CD4-positive, alpha-beta T cell (primary cell): ENCODE results near the gene ZNF692. TPM values are rescaled to one million over a fixed set of nuclear protein-coding genes. Genes with fewer than 3 reads are reported as not detected.

Experiments
- ATAC-seq: fragments of 200-7000 bp; cut with Tn5 transposase; one replicate; pipeline ENCODE4 v1.10.0; 2022; ENCODE audit warnings: mild to moderate bottlenecking; ENCODE audit not compliant: poor library complexity
- CTCF ChIA-PET: fragments of 350-600 bp; sonication (Branson Sonifier 250); formaldehyde crosslinking; loops from one replicate; lab custom pipeline; 2021; ENCODE audit warnings: antibody characterized with exemption, inconsistent platforms; lab: Charles Lee
- POLR2A ChIA-PET: fragments of 350-600 bp; sonication (Branson Sonifier 250); formaldehyde crosslinking; loops from one replicate; lab custom pipeline; 2021; ENCODE audit warnings: antibody characterized with exemption, inconsistent platforms; lab: Charles Lee
- DNase-seq, 14 experiments: peaks; one replicate each; pipeline ENCODE4 v3.0.0-alpha.2; 2013 to 2020; ENCODE audit warnings: mixed read lengths in 2 of 14
- H3K27ac ChIP-seq, 2 donors: one replicate each; pipeline versions ENCODE4 v1.5.1 to v1.7.0; 2013; ENCODE audit warnings: low read length in 2 of 2, low read depth in 1 of 2, mild to moderate bottlenecking in 1 of 2
- H3K27me3 ChIP-seq, 2 experiments: 1 replicate in 1 of 2; 2 replicates in 1 of 2; pipeline versions ENCODE4 v1.6.1 to v1.7.0; 2013; ENCODE audit warnings: low read length in 2 of 2, control low read depth in 1 of 2, mild to moderate bottlenecking in 1 of 2, moderate library complexity in 1 of 2; ENCODE audit not compliant: insufficient read depth in 2 of 2, control insufficient read depth in 1 of 2
- H3K36me3 ChIP-seq: one replicate; pipeline ENCODE4 v1.6.1; 2013; ENCODE audit warnings: low read length, control low read depth; ENCODE audit not compliant: insufficient read depth
- H3K4me1 ChIP-seq: one replicate; pipeline ENCODE4 v1.6.1; 2013; ENCODE audit warnings: low read length, control low read depth; ENCODE audit not compliant: insufficient read depth
- H3K4me3 ChIP-seq: one replicate; pipeline ENCODE4 v1.5.1; 2013; ENCODE audit warnings: mild to moderate bottlenecking, low read length, moderate library complexity
- H3K9me3 ChIP-seq, 2 experiments: 1 replicate in 1 of 2; 2 replicates in 1 of 2; pipeline versions ENCODE4 v1.6.1 to v1.7.0; 2013; ENCODE audit warnings: low read length in 2 of 2, mild to moderate bottlenecking in 2 of 2, control low read depth in 1 of 2, moderate library complexity in 1 of 2; ENCODE audit not compliant: control insufficient read depth in 1 of 2, insufficient read depth in 1 of 2
- H3K27ac Mint-ChIP-seq: one replicate; pipeline ENCODE4 v1.8.0; 2020; ENCODE audit warnings: mixed read lengths
- H3K27me3 Mint-ChIP-seq: one replicate; pipeline ENCODE4 v1.8.0; 2021; ENCODE audit warnings: mixed read lengths
- H3K36me3 Mint-ChIP-seq: one replicate; pipeline ENCODE4 v1.8.0; 2021; ENCODE audit warnings: low read depth, mixed read lengths
- H3K4me1 Mint-ChIP-seq: one replicate; pipeline ENCODE4 v1.8.0; 2021; ENCODE audit warnings: low read depth, mixed read lengths
- H3K4me3 Mint-ChIP-seq: one replicate; pipeline ENCODE4 v1.8.0; 2020; ENCODE audit warnings: mild to moderate bottlenecking, mixed read lengths
- H3K9me3 Mint-ChIP-seq: one replicate; pipeline ENCODE4 v1.8.0; 2020; ENCODE audit warnings: mixed read lengths
- intact Hi-C, 2 experiments: fragments of 100-400 bp; cut with DNase I in 1 of 2; cut with micrococcal nuclease in 1 of 2; formaldehyde crosslinking; loops; one replicate each; pipeline versions ENCODE4 v1.15.1 to v1.9.0; 2023 to 2025; cut with DNase I, micrococcal nuclease
- total RNA-seq, 174 experiments: library from RNA in 2 of 174; stranded (reverse) in 2 of 174; gene quantifications; one replicate each; pipeline ENCODE4 v1.2.3 and lab custom pipeline; 2021 to 2026
- TF ChIP-seq, protein P1 (sequence below): fragments of 200-600 bp; IDR thresholded peaks from one replicate; pipeline ENCODE4 v1.8.0; 2022; ENCODE audit warnings: antibody characterized with exemption, mild to moderate bottlenecking

The ZNF692 gene
- total RNA-seq, 2 experiments from 2014 or later: 23.3 to 27.3 TPM

DNA sequence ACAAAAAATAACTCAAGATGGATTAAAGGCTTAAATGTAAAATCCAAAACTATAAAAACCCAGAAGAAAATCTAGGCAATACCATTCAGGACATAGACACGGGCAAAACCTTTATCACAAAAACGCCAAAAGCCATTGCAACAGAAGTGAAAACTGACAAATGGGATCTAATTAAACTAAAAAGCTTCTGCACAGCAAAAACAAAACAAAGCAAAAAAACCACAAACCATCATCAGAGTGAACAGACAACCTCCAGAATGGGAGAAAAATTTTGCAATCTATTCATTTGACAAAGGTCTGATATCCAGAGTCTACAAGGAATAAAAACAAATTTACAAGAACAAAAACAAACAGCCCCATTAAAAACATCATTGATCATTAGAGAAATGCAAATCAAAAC lies 42.7 kb upstream of the ZNF692 start:
- H3K36me3 ChIP-seq: no peaks in the 10 kb centered on the region
- ChIA-PET POLR2A (no interaction called here), CTCF (no interaction called here)
- TF ChIP-seq, protein P1, sequence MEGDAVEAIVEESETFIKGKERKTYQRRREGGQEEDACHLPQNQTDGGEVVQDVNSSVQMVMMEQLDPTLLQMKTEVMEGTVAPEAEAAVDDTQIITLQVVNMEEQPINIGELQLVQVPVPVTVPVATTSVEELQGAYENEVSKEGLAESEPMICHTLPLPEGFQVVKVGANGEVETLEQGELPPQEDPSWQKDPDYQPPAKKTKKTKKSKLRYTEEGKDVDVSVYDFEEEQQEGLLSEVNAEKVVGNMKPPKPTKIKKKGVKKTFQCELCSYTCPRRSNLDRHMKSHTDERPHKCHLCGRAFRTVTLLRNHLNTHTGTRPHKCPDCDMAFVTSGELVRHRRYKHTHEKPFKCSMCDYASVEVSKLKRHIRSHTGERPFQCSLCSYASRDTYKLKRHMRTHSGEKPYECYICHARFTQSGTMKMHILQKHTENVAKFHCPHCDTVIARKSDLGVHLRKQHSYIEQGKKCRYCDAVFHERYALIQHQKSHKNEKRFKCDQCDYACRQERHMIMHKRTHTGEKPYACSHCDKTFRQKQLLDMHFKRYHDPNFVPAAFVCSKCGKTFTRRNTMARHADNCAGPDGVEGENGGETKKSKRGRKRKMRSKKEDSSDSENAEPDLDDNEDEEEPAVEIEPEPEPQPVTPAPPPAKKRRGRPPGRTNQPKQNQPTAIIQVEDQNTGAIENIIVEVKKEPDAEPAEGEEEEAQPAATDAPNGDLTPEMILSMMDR: no peak
- H3K4me1 Mint-ChIP-seq: peaks cover 9% of the 10 kb centered on the region
- H3K27ac ChIP-seq: no peak overlapping the region
- H3K9me3 Mint-ChIP-seq: no peaks in the 10 kb centered on the region
- ATAC-seq (no peak), DNase-seq (no peak)
- H3K27me3 Mint-ChIP-seq: peaks cover 25% of the 10 kb centered on the region
- H3K4me1 ChIP-seq: peaks cover 8% of the 10 kb centered on the region
- no peak overlapping the region for H3K4me3 Mint-ChIP-seq
- H3K27me3 ChIP-seq: peaks cover 0 to 8% of the 10 kb centered on the region in 2 experiments
- intact Hi-C loops: loop anchor here in 1 of 2 experiments (2.0 kb wide), 1 partner anchor 23 kb away; no protein-coding TSS in a partner anchor
- H3K4me3 ChIP-seq: no peak overlapping the region
- H3K27ac Mint-ChIP-seq: no peak overlapping the region
- no peaks in the 10 kb centered on the region for H3K36me3 Mint-ChIP-seq
- H3K9me3 ChIP-seq: no peaks in the 10 kb centered on the region

DNA sequence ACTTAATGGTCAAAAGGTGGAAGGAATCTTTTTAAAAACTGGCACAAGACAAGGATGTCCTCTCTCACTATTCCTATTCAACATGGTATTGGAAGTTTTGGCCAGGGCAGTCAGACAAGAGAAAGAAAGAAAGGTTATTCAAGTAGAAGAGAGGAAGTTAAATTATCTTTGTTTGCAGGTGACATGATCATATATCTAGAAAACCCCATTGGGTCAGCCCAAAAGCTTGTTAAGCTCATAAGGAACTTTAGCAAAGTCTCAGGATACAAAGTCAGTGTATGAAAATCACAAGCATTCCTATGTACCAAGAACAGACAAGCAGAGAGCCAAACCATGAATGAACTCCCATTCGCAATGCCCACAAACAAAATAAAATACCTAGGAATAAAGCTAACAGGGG lies 41.8 kb upstream of the ZNF692 start:
- TF ChIP-seq, protein P1: no peak
- no peak overlapping the region for H3K27ac Mint-ChIP-seq
- no peak for DNase-seq
- H3K36me3 ChIP-seq: no peaks in the 10 kb centered on the region
- POLR2A ChIA-PET: no interaction called here
- H3K27me3 ChIP-seq: peaks cover 0 to 11% of the 10 kb centered on the region in 2 experiments
- no peak overlapping the region for H3K27ac ChIP-seq
- H3K9me3 ChIP-seq: no peaks in the 10 kb centered on the region
- H3K4me1 Mint-ChIP-seq: peaks cover 5% of the 10 kb centered on the region
- H3K36me3 Mint-ChIP-seq: no peaks in the 10 kb centered on the region
- peaks cover 2% of the 10 kb centered on the region for H3K4me1 ChIP-seq
- no peaks in the 10 kb centered on the region for H3K9me3 Mint-ChIP-seq
- intact Hi-C loops: loop anchor here in 1 of 2 experiments (2.0 kb wide), 1 partner anchor 22 kb away; no protein-coding TSS in a partner anchor
- no peak for ATAC-seq
- CTCF ChIA-PET: no interaction called here
- peaks cover 33% of the 10 kb centered on the region for H3K27me3 Mint-ChIP-seq
- H3K4me3 ChIP-seq: no peak overlapping the region
- H3K4me3 Mint-ChIP-seq: no peak overlapping the region

DNA sequence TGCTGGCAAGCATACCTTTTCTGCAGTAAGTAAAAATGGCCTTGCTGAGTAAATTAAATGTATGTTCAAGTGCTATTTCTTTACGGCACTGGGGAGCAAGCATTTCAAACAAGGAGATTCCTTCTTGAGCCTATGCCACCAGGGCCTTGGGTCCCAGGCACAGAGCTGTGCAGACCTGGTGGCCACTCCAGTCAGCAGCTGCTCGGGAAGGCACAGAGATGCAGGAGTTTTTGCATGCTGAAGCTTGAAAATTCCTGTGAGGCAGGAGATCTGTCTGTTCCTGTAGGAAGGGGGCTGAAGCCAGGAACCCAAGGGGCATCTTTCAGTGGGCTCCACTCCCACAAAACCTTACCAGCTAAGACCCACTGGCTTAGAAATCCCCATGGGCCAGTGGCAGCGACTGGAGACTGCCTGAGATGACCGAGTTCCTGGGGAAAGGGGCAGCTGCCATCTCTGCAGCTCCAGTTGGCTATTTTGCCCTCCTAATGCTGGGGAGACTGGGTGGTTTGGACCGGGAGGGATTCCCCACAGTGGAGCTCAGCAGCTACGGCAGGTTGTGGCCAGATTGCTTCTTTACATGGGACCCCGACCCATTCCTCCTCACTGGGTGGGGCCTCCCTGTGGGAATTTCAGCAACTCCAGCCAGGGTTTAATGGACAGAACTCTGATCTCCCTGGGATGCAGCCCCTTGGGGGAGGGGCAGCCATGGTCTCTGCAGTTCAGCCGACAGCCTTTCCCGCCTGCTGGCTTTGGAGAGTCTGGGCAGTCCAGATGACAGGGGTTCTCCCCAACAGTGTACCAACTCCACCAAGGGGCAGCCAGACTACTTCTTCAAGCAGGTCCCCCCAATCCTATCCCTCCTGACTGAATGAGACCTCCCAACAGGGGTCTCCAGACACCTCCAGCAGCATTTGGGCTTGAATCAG lies 38.8 kb upstream of the ZNF692 start:
- Histone ChIP-seq H3K9me3 (no peaks in the 10 kb centered on the region), H3K4me1 (no peaks in the 10 kb centered on the region), H3K4me3 (no peak overlapping the region), H3K27me3 (peaks cover 4 to 15% of the 10 kb centered on the region in 2 experiments), H3K27ac (no peak overlapping the region), H3K36me3 (no peaks in the 10 kb centered on the region)
- DNase-seq (no peak), ATAC-seq (no peak)
- H3K36me3 Mint-ChIP-seq: no peaks in the 10 kb centered on the region
- H3K27me3 Mint-ChIP-seq: peaks cover 39% of the 10 kb centered on the region
- H3K9me3 Mint-ChIP-seq: no peaks in the 10 kb centered on the region
- TF ChIP-seq, protein P1: no peak
- intact Hi-C loops: no loop called here
- H3K4me1 Mint-ChIP-seq: no peaks in the 10 kb centered on the region
- CTCF ChIA-PET: no interaction called here
- no peak overlapping the region for H3K4me3 Mint-ChIP-seq
- H3K27ac Mint-ChIP-seq: no peak overlapping the region
- POLR2A ChIA-PET: no interaction called here
